Stimulated activated CD4-positive, alpha-beta T cell treated with anti-CD3 and anti-CD28 coated beads, TNF-alpha, amount 100 ng/mL, for 48 hours (primary cell): Measurements from ENCODE around the gene CDH16.
"Not testable (repeated sequence)": the region's sequence is repeated elsewhere in the genome, so short reads cannot be mapped to it uniquely, and the experiment has no call there.

ENCODE experiments used
- DNase-seq, 3 donors: peaks; one replicate each; pipeline ENCODE4 v3.0.0-alpha.2; 2020; ENCODE audit warnings: low read depth in 3 of 3

The CDH16 gene

GRCh38 chr16:66946974-66947301, 28.3 kb upstream of the CDH16 start:
- no peak for DNase-seq

- DNase-seq, result no peak
These were observed 27.9 kb upstream of the CDH16 start for GRCh38 chr16:66946541-66946940.

DNA sequence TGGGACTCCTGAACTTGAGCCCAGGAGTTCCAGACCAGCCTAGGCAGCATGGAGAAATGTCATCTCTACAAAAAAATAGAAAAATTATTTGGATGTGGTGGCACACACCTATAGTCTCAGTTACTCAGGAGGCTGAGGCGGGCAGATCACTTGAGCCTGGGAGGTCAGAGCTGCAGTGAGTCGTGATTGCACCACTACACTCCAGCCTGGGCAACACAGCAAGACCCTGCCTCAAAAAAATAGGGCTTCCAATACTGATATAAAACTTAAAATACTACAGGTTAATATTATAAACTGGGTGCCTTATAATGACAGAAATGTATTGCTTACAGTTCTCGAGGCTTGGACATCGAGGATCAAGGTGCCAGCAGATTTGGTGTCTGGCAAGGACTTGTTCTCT, 27.3 kb upstream of the CDH16 start:
- DNase-seq, result no peak

DNA sequence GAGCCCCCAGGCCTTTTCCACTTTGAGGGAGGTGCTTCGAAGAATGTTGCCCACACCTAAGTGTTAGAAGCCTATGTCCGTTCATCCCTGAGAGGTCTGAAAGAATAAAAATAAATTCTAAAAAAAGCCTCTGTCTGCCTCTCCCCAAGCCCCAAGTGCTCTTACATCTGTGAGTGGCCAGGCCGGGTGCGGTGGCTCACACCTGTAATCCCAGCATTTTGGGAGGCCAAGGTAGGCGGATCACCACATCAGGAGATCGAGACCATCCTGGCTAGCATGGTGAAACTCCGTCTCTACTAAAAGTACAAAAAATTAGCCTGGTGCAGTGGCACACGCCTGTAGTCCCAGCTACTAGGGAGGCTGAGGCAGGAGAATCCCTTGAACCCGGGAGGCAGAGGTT, 26.3 kb upstream of the CDH16 start:
- DNase-seq, result not testable (repeated sequence)

GRCh38 chr16:66944054-66944441, 25.4 kb upstream of the CDH16 start:
- DNase-seq, result no peak

GRCh38 chr16:66943426-66944053, 24.9 kb upstream of the CDH16 start:
- DNase-seq, result no peak

DNA sequence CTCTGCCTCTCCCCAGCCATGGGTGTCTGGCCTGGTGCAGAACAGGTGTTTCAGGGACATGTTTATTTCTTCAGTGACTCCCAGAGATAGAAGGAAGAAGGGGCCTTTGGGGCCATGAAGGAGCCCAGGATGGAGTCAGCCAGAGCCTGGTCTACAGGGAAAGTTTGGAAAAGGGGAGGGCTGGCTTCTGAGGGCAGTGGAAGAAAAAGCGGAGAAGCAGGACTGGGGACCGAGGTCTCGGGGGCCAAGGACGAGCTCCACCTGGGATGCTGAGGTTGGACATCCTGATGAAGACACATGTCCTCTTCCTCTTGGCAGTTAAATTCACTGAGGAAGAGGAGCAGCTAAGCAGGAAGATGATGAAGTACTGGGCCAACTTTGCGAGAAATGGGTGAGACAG, 24.3 kb upstream of the CDH16 start:
- no peak for DNase-seq

GRCh38 chr16:66940236-66940635, 21.6 kb upstream of the CDH16 start:
- no peak for DNase-seq

- DNase-seq, result no peak
These were observed 20.7 kb upstream of the CDH16 start for GRCh38 chr16:66939366-66939765.

GRCh38 chr16:66937725-66938337, 19.1 kb upstream of the CDH16 start:
- no peak for DNase-seq

GRCh38 chr16:66936889-66937554, 18.3 kb upstream of the CDH16 start:
- DNase-seq, result no peak

- DNase-seq, result no peak
These were observed 17.8 kb upstream of the CDH16 start for GRCh38 chr16:66936462-66936861.

GRCh38 chr16:66935314-66936011, 16.8 kb upstream of the CDH16 start, which contains the start of gene CES2:
TSS of gene CES2 (plus strand) at chr16:66935516. CDS start at chr16:66935636, 120 bp downstream.
- no peak for DNase-seq

GRCh38 chr16:66934839-66935313, 16.2 kb upstream of the CDH16 start:
- DNase-seq, result not testable (repeated sequence)

DNA sequence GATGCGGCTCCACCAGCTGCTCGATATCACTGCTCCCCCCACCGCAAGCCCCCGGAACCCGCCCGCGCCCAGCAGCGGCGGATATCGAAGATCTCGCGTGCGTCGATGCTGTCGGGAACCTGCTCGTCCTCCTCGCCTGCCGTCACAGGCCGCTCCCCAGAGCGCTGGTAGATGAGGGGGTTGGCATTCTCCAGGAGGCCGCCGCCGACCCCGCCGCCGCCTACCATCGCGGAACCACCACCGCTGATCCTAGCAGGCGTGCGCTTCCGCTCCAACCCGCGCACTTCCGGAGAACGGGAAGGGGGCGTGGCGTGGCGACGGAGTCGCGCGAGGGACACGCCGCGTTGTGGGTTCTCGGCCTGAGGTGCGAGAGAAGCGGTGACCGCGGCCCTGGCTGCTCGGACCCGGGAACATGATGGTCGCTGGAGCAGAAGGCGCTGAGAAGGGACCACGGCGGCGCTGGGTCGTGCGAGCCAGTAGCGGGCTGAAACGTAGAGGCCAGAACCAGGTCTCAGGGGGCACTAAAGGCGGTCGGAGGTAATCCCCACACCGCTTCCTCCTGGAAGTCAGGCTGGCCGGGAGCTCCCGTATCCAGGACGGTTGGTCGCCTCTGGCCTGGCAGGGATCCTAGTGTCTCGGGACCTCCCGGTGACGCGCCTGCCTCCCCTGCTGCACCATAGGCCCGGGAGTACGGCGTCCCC, 15.6 kb upstream of the CDH16 start, which contains the start of gene CIAO2B:
Gene CIAO2B (minus strand): TSS at position 265 of the 701 bp plus-strand sequence. CDS start 38 bp downstream, at position 227.
- DNase-seq, result peak; percentile 79 to 93 (median 80)

- peak; percentile 32 to 53 (median 42) for DNase-seq
These were observed 15.1 kb upstream of the CDH16 start for GRCh38 chr16:66933776-66934137.

DNA sequence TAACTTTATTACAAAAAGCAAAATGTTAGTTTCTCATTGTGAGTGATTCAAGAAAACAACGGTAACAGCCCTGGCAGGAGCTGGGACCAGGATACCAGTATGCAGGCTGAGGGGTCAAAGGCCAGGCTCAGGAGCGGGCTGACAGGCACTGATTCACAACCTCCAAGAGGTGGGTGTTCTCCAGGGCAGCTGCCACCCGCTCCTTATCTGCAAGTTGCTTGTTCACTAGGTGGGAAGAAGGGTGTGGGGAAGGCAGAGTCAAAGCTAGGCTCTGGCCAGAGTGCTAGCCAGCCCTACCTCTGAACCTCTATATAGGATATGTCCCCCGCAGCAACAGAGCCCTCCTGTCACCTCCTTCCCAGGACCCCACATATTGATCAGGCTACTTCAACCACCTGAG, 13.4 kb upstream of the CDH16 start:
- DNase-seq, result no peak

DNA sequence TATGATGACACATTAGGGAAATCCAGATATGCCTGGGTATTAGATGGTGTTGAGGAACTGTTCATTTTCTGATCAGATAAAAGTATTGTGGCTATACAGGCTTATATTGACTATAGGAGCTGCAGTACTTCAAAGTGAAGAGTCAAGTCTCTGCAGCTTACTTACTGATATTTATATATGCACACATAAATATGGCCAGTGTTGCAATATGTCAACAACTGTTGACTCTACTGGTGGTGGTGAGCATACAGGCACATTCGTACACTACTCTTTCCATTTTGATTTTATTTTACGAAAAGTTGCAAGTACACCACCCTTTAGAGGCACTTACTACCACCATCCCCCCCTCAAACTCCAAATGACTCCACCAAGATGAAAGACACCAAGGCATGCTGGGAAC, 13.0 kb upstream of the CDH16 start:
- DNase-seq, result no peak

DNA sequence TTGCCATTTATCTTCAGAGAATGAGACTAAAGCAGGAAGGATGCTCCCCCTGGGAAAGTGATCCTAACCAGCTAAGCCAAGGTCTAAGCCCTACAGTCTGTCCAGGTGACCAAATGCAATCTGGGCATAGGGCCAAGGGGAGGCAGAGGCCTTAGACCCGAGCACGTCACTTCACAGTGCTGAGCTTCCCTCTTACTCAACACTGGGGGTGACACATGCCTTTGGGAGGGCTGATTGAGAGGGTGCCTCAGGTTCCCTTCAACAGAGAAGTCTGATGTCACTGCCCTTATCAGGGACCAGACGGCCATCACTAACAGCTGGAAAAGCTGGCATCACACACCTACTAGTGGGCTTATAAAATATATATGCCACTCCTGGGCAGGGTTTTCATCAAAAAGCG, 11.5 kb upstream of the CDH16 start:
- DNase-seq, result no peak

GRCh38 chr16:66928702-66929388, 10.2 kb upstream of the CDH16 start:
- DNase-seq, result peak in 1 of 3 donors; percentile 47
